Measurements from ENCODE around the gene ABHD6. TPM values are rescaled to one million over a fixed set of nuclear protein-coding genes. Genes with fewer than 3 reads are reported as not detected.

ABHD6 gene
- total RNA-seq, 1 donor from 2014 or later, result 6.9 TPM

- Histone ChIP-seq H3K27me3 (no peaks in the 10 kb centered on the region), H3K4me1 (no peaks in the 10 kb centered on the region), H3K9me3 (no peaks in the 10 kb centered on the region), H3K27ac (no peak overlapping the region), H3K36me3 (no peaks in the 10 kb centered on the region), H3K4me3 (no peak overlapping the region)
- intact Hi-C loops (cut with DNase I), result no loop called here
- TF ChIP-seq CTCF (IDR thresholded peaks at IDR 0.05), result no peak
- DNase-seq (ENCODE audit: low spot score in 2 of 2), result no peak
Observed at GRCh38 chr3:58249358-58250092, 11.9 kb downstream of the ABHD6 start.

- Histone ChIP-seq H3K4me3 (no peak overlapping the region), H3K36me3 (no peaks in the 10 kb centered on the region), H3K27ac (no peak overlapping the region), H3K9me3 (no peaks in the 10 kb centered on the region), H3K27me3 (no peaks in the 10 kb centered on the region), H3K4me1 (no peaks in the 10 kb centered on the region)
- intact Hi-C loops (cut with DNase I), result no loop called here
- no peak for TF ChIP-seq CTCF (IDR thresholded peaks at IDR 0.05)
- DNase-seq (ENCODE audit: low spot score in 2 of 2), result no peak
Observed at GRCh38 chr3:58250093-58250707, 12.6 kb downstream of the ABHD6 start.

GRCh38 chr3:58251631-58252035 is 14.0 kb downstream of the ABHD6 start:
- Histone ChIP-seq H3K9me3 (no peaks in the 10 kb centered on the region), H3K4me3 (no peak overlapping the region), H3K27ac (no peak overlapping the region), H3K27me3 (no peaks in the 10 kb centered on the region), H3K36me3 (peaks cover 0 to 4% of the 10 kb centered on the region in 2 donors), H3K4me1 (no peaks in the 10 kb centered on the region)
- intact Hi-C loops (cut with DNase I), result no loop called here
- DNase-seq (ENCODE audit: low spot score in 2 of 2), result no peak
- TF ChIP-seq CTCF (IDR thresholded peaks at IDR 0.05), result no peak

GRCh38 chr3:58254144-58254543 is 16.6 kb downstream of the ABHD6 start:
- no peak for DNase-seq (ENCODE audit: low spot score in 2 of 2)
- Histone ChIP-seq H3K36me3 (peaks cover 0 to 22% of the 10 kb centered on the region in 2 donors), H3K4me3 (no peak overlapping the region), H3K4me1 (no peaks in the 10 kb centered on the region), H3K27me3 (no peaks in the 10 kb centered on the region), H3K9me3 (no peaks in the 10 kb centered on the region), H3K27ac (no peak overlapping the region)
- intact Hi-C loops (cut with DNase I), result no loop called here
- no peak for TF ChIP-seq CTCF (IDR thresholded peaks at IDR 0.05)

- Histone ChIP-seq H3K36me3 (peaks cover 3 to 24% of the 10 kb centered on the region in 2 donors), H3K9me3 (no peaks in the 10 kb centered on the region), H3K4me1 (no peaks in the 10 kb centered on the region), H3K27ac (no peak overlapping the region), H3K4me3 (no peak overlapping the region), H3K27me3 (no peaks in the 10 kb centered on the region)
- TF ChIP-seq CTCF (IDR thresholded peaks at IDR 0.05), result no peak
- intact Hi-C loops (cut with DNase I), result no loop called here
- DNase-seq (ENCODE audit: low spot score in 2 of 2), result no peak
Observed at GRCh38 chr3:58256061-58256460, 18.5 kb downstream of the ABHD6 start.

All from ascending aorta (tissue), 2 donors.